Thymus (tissue), 11 donors: ENCODE data around the gene PLEKHA6. TPM values are rescaled to one million over a fixed set of nuclear protein-coding genes. Genes with fewer than 3 reads are reported as not detected.

Source experiments
- DNase-seq, 9 donors: peaks; one replicate each; pipeline ENCODE4 v3.0.0-alpha.2; 2013; ENCODE audit warnings: low spot score in 9 of 9, low read depth in 6 of 9, missing footprints in 1 of 9
- H3K27ac ChIP-seq, 2 donors: one replicate each; pipeline ENCODE4 v1.5.1; 2013; ENCODE audit warnings: control low read depth in 1 of 2, low read depth in 1 of 2, low read length in 1 of 2, mild to moderate bottlenecking in 1 of 2, moderate library complexity in 1 of 2
- H3K27me3 ChIP-seq, 2 donors: one replicate each; pipeline ENCODE4 v1.5.1; 2013; ENCODE audit warnings: low read length in 1 of 2; ENCODE audit not compliant: control insufficient read depth in 2 of 2, insufficient read depth in 1 of 2
- H3K36me3 ChIP-seq, 2 donors: one replicate each; pipeline ENCODE4 v1.5.1; 2013; ENCODE audit warnings: low read length in 1 of 2, mild to moderate bottlenecking in 1 of 2, moderate library complexity in 1 of 2; ENCODE audit not compliant: control insufficient read depth in 2 of 2, insufficient read depth in 2 of 2
- H3K4me1 ChIP-seq, 2 donors: one replicate each; pipeline ENCODE4 v1.5.1; 2013; ENCODE audit warnings: low read length in 2 of 2; ENCODE audit not compliant: control insufficient read depth in 2 of 2, insufficient read depth in 2 of 2
- H3K4me3 ChIP-seq, 2 donors: one replicate each; pipeline ENCODE4 v1.5.1; 2013; ENCODE audit warnings: low read length in 2 of 2, control low read depth in 1 of 2, mild to moderate bottlenecking in 1 of 2
- H3K9me3 ChIP-seq, 2 donors: one replicate each; pipeline ENCODE4 v1.5.1; 2013; ENCODE audit warnings: low read length in 1 of 2, mild to moderate bottlenecking in 1 of 2; ENCODE audit not compliant: control insufficient read depth in 2 of 2, insufficient read depth in 1 of 2
- WGBS: extraction: QIAGEN DNeasy Blood & Tissue Kit; methylation state at CpG from one replicate; pipeline ENCODE4 v1.1.7; 2013; 5-methylcytosine and 5-hydroxymethylcytosine counted together
- polyA plus RNA-seq: library from polyadenylated mRNA; stranded (reverse); fragments of 200-250 nt; gene quantifications from one replicate; pipeline ENCODE4 v1.2.3, GENCODE V29; 2013
- total RNA-seq: library from RNA; stranded (reverse); fragments of 120-200 nt; gene quantifications from one replicate; pipeline ENCODE4 v1.2.4, GENCODE V29; 2013
- donor health status: healthy.

Gene PLEKHA6
- total and polyA plus RNA-seq, 2 donors, result 0.47 to 1.4 TPM

- Histone ChIP-seq H3K4me3 (no peak overlapping the region), H3K27me3 (no peaks in the 10 kb centered on the region), H3K36me3 (no peaks in the 10 kb centered on the region), H3K9me3 (no peaks in the 10 kb centered on the region), H3K4me1 (no peaks in the 10 kb centered on the region), H3K27ac (no peak overlapping the region)
- no peak for DNase-seq
- WGBS, result 93% methylated on average over 20 of the region's 20 CpGs
Observed at GRCh38 chr1:204227996-204228785, 131.5 kb downstream of the PLEKHA6 start.

GRCh38 chr1:204227351-204227750, 132.4 kb downstream of the PLEKHA6 start:
- no peak overlapping the region for H3K4me3 ChIP-seq
- DNase-seq, result no peak
- no peaks in the 10 kb centered on the region for H3K36me3 ChIP-seq
- WGBS, result 98% methylated on average over 2 of the region's 2 CpGs
- no peaks in the 10 kb centered on the region for H3K4me1 ChIP-seq
- no peaks in the 10 kb centered on the region for H3K27me3 ChIP-seq
- no peaks in the 10 kb centered on the region for H3K9me3 ChIP-seq
- no peak overlapping the region for H3K27ac ChIP-seq

- DNase-seq, result no peak
- no peaks in the 10 kb centered on the region for H3K36me3 ChIP-seq
- H3K4me3 ChIP-seq, result no peak overlapping the region
- no peaks in the 10 kb centered on the region for H3K9me3 ChIP-seq
- no peaks in the 10 kb centered on the region for H3K27me3 ChIP-seq
- WGBS, result 94% methylated on average over 16 of the region's 16 CpGs
- no peak overlapping the region for H3K27ac ChIP-seq
- H3K4me1 ChIP-seq, result no peaks in the 10 kb centered on the region
Observed at GRCh38 chr1:204225841-204226735, 133.6 kb downstream of the PLEKHA6 start.

GRCh38 chr1:204224655-204225054, 135.1 kb downstream of the PLEKHA6 start:
- no peak overlapping the region for H3K4me3 ChIP-seq
- 91% methylated on average over 8 of the region's 8 CpGs for WGBS
- DNase-seq, result no peak
- no peak overlapping the region for H3K27ac ChIP-seq
- no peaks in the 10 kb centered on the region for H3K27me3 ChIP-seq
- no peaks in the 10 kb centered on the region for H3K4me1 ChIP-seq
- no peaks in the 10 kb centered on the region for H3K36me3 ChIP-seq
- H3K9me3 ChIP-seq, result no peaks in the 10 kb centered on the region

- Histone ChIP-seq H3K27me3 (no peaks in the 10 kb centered on the region), H3K4me3 (no peak overlapping the region), H3K27ac (no peak overlapping the region), H3K36me3 (no peaks in the 10 kb centered on the region), H3K9me3 (no peaks in the 10 kb centered on the region), H3K4me1 (peaks cover 0 to 5% of the 10 kb centered on the region in 2 donors)
- WGBS, result 95% methylated on average over 17 of the region's 17 CpGs
- no peak for DNase-seq
Observed at GRCh38 chr1:204223129-204223860, 136.4 kb downstream of the PLEKHA6 start.

- 91% methylated on average over 3 of the region's 3 CpGs for WGBS
- Histone ChIP-seq H3K4me3 (no peak overlapping the region), H3K27me3 (no peaks in the 10 kb centered on the region), H3K27ac (no peak overlapping the region), H3K36me3 (no peaks in the 10 kb centered on the region), H3K4me1 (peaks cover 0 to 9% of the 10 kb centered on the region in 2 donors), H3K9me3 (no peaks in the 10 kb centered on the region)
- no peak for DNase-seq
Observed at GRCh38 chr1:204222764-204223055, 137.0 kb downstream of the PLEKHA6 start.

- peaks cover 0 to 9% of the 10 kb centered on the region in 2 donors for H3K4me1 ChIP-seq
- 90% methylated on average over 8 of the region's 8 CpGs for WGBS
- no peak for DNase-seq
- no peak overlapping the region for H3K27ac ChIP-seq
- no peaks in the 10 kb centered on the region for H3K9me3 ChIP-seq
- H3K36me3 ChIP-seq, result no peaks in the 10 kb centered on the region
- H3K4me3 ChIP-seq, result no peak overlapping the region
- H3K27me3 ChIP-seq, result no peaks in the 10 kb centered on the region
Observed at GRCh38 chr1:204222006-204222763, 137.5 kb downstream of the PLEKHA6 start.

GRCh38 chr1:204221271-204221670, 138.5 kb downstream of the PLEKHA6 start:
- H3K27ac ChIP-seq, result no peak overlapping the region
- WGBS, result 98% methylated on average over 11 of the region's 11 CpGs
- H3K4me1 ChIP-seq, result peaks cover 0 to 9% of the 10 kb centered on the region in 2 donors
- no peaks in the 10 kb centered on the region for H3K9me3 ChIP-seq
- no peaks in the 10 kb centered on the region for H3K36me3 ChIP-seq
- DNase-seq, result no peak
- H3K4me3 ChIP-seq, result no peak overlapping the region
- no peaks in the 10 kb centered on the region for H3K27me3 ChIP-seq
